ENCODE measurements around the gene ZNF367. TPM values are rescaled to one million over a fixed set of nuclear protein-coding genes. Genes with fewer than 3 reads are reported as not detected.
A peak's percentile ranks its signal among the peaks of the same experiment; 100 is the strongest.

The ZNF367 gene
- 3.3 and 3.5 TPM in 2 replicates for polyA plus RNA-seq (2013)

DNA sequence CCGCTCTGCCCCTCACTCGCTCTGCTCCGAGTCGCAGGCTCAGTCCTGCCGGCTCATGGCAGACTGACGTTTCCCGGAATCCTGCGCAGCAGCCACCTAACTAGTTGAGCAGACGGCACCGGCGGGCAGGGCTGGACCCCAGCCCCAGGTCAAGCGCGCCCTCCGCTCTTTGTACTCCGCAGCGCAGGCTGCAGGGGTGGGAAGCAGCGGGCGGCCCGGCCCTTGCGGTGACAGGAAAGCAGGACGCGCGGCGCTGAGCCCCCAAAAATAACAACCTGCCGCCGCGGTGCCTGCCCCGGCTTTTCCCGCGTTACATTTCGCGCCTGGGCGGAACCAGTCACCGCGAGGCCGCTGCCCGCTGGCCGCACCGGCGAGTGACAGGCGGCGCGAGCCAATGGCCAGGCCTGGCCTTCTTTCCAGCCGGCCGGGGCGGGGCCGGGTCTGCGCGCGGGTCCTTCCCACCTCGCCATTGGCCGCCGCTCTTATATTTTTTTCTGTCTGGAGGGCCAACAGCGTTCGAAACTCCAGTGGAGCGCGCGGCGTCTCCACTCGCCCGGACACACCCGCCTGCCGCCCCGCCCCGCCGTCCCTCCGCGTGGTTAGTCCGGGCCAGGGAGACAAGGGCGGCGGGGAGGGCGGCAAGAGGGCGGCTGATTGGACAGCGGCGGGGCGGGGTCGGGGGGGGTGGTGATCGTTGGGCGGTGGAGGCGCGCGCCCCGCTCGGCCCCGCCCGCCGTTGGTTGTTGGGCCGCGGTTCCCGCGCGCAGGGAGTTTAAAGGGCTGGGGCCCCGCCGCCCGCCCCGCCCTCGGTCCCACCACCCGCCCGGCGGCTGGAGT is at the start of gene ZNF367:
Gene ZNF367, minus strand, starts transcription at position 288 of the 837 bp plus-strand sequence. CDS start 338 bp downstream, outside the sequence.
- WGBS (ENCODE audit: extremely low coverage, insufficient coverage, insufficient read length) = no CpG with 5 or more reads among the region's 100 CpGs

DNA sequence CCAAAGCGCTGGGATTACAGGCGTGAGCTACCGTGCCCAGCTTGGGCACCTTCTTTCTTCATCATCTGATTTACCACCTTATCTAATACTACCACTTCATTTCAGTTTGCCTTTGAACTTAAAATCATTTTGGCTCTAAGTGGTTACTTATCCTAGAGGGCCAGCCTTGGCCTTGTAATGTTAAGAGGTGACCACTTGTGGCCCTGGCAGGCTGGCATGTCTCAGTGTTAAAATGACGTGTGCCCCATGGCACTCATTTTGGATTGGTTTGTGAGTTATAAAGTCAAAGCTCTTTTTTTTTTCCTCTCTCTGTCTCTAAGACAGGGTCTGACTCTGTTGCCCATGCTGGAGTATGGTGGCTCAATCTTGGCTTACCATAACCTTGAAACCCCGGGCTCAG is 49.6 kb upstream of the ZNF367 start:
- Histone ChIP-seq H3K79me2 (ENCODE audit: control insufficient read depth, insufficient read depth, low read length, poor library complexity) (no peaks in the 10 kb centered on the region), H3K27ac (ENCODE audit: low read depth, low read length) (no peak overlapping the region), H3K18ac (ENCODE audit: low read length) (no peak overlapping the region), H3K4me2 (ENCODE audit: low read length) (no peak overlapping the region), H3K9ac (ENCODE audit: low read length) (no peak overlapping the region), H4K12ac (ENCODE audit: low read depth, low read length) (no peak overlapping the region), H3K4me3 (ENCODE audit: low read depth, low read length) (no peak overlapping the region), H4K8ac (ENCODE audit: low read depth, low read length) (no peak overlapping the region), H3K4ac (ENCODE audit: low read depth, low read length) (no peak overlapping the region), H2BK12ac (ENCODE audit: low read length) (no peak overlapping the region), H2BK120ac (ENCODE audit: insufficient read depth, low read length, poor library complexity) (no peak overlapping the region), H3K4me1 (ENCODE audit: control insufficient read depth in 1 of 2, insufficient read depth in 2 of 2, low read length in 2 of 2) (no peaks in the 10 kb centered on the region), H2AK5ac (ENCODE audit: low read length) (no peak overlapping the region), H3K27me3 (ENCODE audit: insufficient read depth, low read length) (no peaks in the 10 kb centered on the region), H4K91ac (ENCODE audit: low read depth, low read length) (no peak overlapping the region), H2AFZ (ENCODE audit: insufficient read depth, low read length, poor library complexity) (no peak overlapping the region), H3K9me3 (ENCODE audit: insufficient read depth, low read depth, low read length) (no peaks in the 10 kb centered on the region), H3K14ac (ENCODE audit: low read length) (no peak overlapping the region), H3K23ac (ENCODE audit: low read length) (no peak overlapping the region), H3K79me1 (ENCODE audit: low read length) (no peaks in the 10 kb centered on the region), H3K36me3 (ENCODE audit: control insufficient read depth in 1 of 2, insufficient read depth in 2 of 2, low read length in 2 of 2) (peaks cover 30 to 41% of the 10 kb centered on the region in 2 experiments), H2BK5ac (ENCODE audit: low read depth, low read length, poor library complexity) (no peak overlapping the region)
- no CpG with 5 or more reads among the region's 5 CpGs for WGBS (ENCODE audit: extremely low coverage, insufficient coverage, insufficient read length)
- DNase-seq = no peak

More for the DNA sequence above, at the start of gene ZNF367:
- H3K9me3 ChIP-seq (ENCODE audit: insufficient read depth, low read depth, low read length) = peaks cover 3% of the 10 kb centered on the region
- peaks cover 6 to 7% of the 10 kb centered on the region in 2 experiments for H3K4me1 ChIP-seq (ENCODE audit: control insufficient read depth in 1 of 2, insufficient read depth in 2 of 2, low read length in 2 of 2)
- H3K4me2 ChIP-seq (ENCODE audit: low read length) = peak within 1 kb of the TSS; percentile 100
- H3K27ac ChIP-seq (ENCODE audit: low read depth, low read length) = peak within 1 kb of the TSS; percentile 99
- H4K12ac ChIP-seq (ENCODE audit: low read depth, low read length) = peak within 1 kb of the TSS; percentile 86
- peak within 1 kb of the TSS; percentile 83 for H2AK5ac ChIP-seq (ENCODE audit: low read length)
- no peaks in the 10 kb centered on the region for H3K36me3 ChIP-seq (ENCODE audit: control insufficient read depth in 1 of 2, insufficient read depth in 2 of 2, low read length in 2 of 2)
- H3K9ac ChIP-seq (ENCODE audit: low read length) = peak within 1 kb of the TSS; percentile 100
- H2BK120ac ChIP-seq (ENCODE audit: insufficient read depth, low read length, poor library complexity) = peak within 1 kb of the TSS; percentile 98
- H3K4ac ChIP-seq (ENCODE audit: low read depth, low read length) = peak within 1 kb of the TSS; percentile 99
- peaks cover 14% of the 10 kb centered on the region for H3K79me1 ChIP-seq (ENCODE audit: low read length)
- peak within 1 kb of the TSS; percentile 82 for H2AFZ ChIP-seq (ENCODE audit: insufficient read depth, low read length, poor library complexity)
- peak within 1 kb of the TSS; percentile 95 for H4K8ac ChIP-seq (ENCODE audit: low read depth, low read length)
- H2BK5ac ChIP-seq (ENCODE audit: low read depth, low read length, poor library complexity) = peak within 1 kb of the TSS; percentile 98
- H3K79me2 ChIP-seq (ENCODE audit: control insufficient read depth, insufficient read depth, low read length, poor library complexity) = peaks cover 19% of the 10 kb centered on the region
- peak within 1 kb of the TSS; percentile 89 for H3K4me3 ChIP-seq (ENCODE audit: low read depth, low read length)
- no peaks in the 10 kb centered on the region for H3K27me3 ChIP-seq (ENCODE audit: insufficient read depth, low read length)
- peak within 1 kb of the TSS; percentile 80 for H2BK12ac ChIP-seq (ENCODE audit: low read length)
- peak within 1 kb of the TSS; percentile 96 for H3K14ac ChIP-seq (ENCODE audit: low read length)
- peak within 1 kb of the TSS; percentile 96 for H4K91ac ChIP-seq (ENCODE audit: low read depth, low read length)
- peak; percentile 98 for DNase-seq
- peak within 1 kb of the TSS; percentile 98 for H3K18ac ChIP-seq (ENCODE audit: low read length)
- H3K23ac ChIP-seq (ENCODE audit: low read length) = no peak within 1 kb of the TSS

DNA sequence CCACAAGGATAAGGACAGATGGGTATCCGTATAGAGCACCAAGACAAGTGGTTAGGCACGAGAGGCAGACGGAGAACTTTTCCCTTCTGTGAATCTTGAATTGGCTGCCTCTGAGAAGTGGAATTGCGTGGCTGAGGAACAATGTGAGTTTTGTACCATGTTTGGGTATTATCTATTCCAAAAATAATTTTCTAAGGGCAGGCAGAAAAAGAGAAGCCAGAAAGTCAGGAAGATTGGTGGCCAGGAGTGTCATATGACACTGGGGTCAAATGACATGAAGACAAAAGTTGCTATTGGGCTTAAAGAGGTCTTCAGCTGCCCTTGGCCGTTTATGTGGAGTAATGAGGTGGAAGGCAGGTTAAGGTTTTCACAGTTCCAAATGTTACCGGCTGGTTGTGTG is 46.3 kb upstream of the ZNF367 start:
- WGBS (ENCODE audit: extremely low coverage, insufficient coverage, insufficient read length) = no CpG with 5 or more reads among the region's 6 CpGs
- peaks cover 19 to 26% of the 10 kb centered on the region in 2 experiments for H3K36me3 ChIP-seq (ENCODE audit: control insufficient read depth in 1 of 2, insufficient read depth in 2 of 2, low read length in 2 of 2)
- no peak overlapping the region for H2BK120ac ChIP-seq (ENCODE audit: insufficient read depth, low read length, poor library complexity)

DNA sequence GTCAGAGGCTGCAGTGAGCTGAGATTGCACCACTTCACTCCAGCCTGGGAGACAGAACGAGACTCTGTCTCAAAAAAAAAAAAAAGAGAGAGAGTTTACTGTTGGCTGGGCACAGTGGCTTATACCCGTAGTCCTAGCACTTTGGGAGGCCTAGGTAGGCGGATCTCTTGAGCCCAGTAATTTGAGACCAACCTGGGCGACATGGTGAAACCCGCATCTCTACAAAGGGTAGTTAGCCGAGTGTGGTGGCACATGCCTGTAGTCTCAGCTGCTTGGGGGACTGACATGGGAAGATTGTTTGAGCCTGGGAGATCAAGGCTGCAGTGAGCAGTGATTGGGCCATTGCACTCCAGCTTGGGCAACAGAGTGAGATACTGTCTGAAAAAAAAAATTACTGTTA is 44.4 kb upstream of the ZNF367 start:
- H3K23ac ChIP-seq (ENCODE audit: low read length) = no peak overlapping the region
- H2BK120ac ChIP-seq (ENCODE audit: insufficient read depth, low read length, poor library complexity) = no peak overlapping the region
- no peak overlapping the region for H4K12ac ChIP-seq (ENCODE audit: low read depth, low read length)
- no CpG with 5 or more reads among the region's 6 CpGs for WGBS (ENCODE audit: extremely low coverage, insufficient coverage, insufficient read length)
- H2AFZ ChIP-seq (ENCODE audit: insufficient read depth, low read length, poor library complexity) = no peak overlapping the region
- no peak overlapping the region for H2BK12ac ChIP-seq (ENCODE audit: low read length)
- H2AK5ac ChIP-seq (ENCODE audit: low read length) = no peak overlapping the region
- H4K91ac ChIP-seq (ENCODE audit: low read depth, low read length) = no peak overlapping the region
- H3K4ac ChIP-seq (ENCODE audit: low read depth, low read length) = no peak overlapping the region
- H2BK5ac ChIP-seq (ENCODE audit: low read depth, low read length, poor library complexity) = no peak overlapping the region
- H3K36me3 ChIP-seq (ENCODE audit: control insufficient read depth in 1 of 2, insufficient read depth in 2 of 2, low read length in 2 of 2) = peaks cover 18 to 22% of the 10 kb centered on the region in 2 experiments
- H4K8ac ChIP-seq (ENCODE audit: low read depth, low read length) = no peak overlapping the region
- no peak overlapping the region for H3K27ac ChIP-seq (ENCODE audit: low read depth, low read length)
- no peaks in the 10 kb centered on the region for H3K27me3 ChIP-seq (ENCODE audit: insufficient read depth, low read length)
- no peak overlapping the region for H3K18ac ChIP-seq (ENCODE audit: low read length)
- H3K9ac ChIP-seq (ENCODE audit: low read length) = no peak overlapping the region
- H3K79me2 ChIP-seq (ENCODE audit: control insufficient read depth, insufficient read depth, low read length, poor library complexity) = no peaks in the 10 kb centered on the region
- H3K79me1 ChIP-seq (ENCODE audit: low read length) = no peaks in the 10 kb centered on the region
- no peak overlapping the region for H3K4me2 ChIP-seq (ENCODE audit: low read length)
- no peak overlapping the region for H3K14ac ChIP-seq (ENCODE audit: low read length)
- no peak for DNase-seq
- H3K4me3 ChIP-seq (ENCODE audit: low read depth, low read length) = no peak overlapping the region
- no peaks in the 10 kb centered on the region for H3K9me3 ChIP-seq (ENCODE audit: insufficient read depth, low read depth, low read length)
- H3K4me1 ChIP-seq (ENCODE audit: control insufficient read depth in 1 of 2, insufficient read depth in 2 of 2, low read length in 2 of 2) = peaks cover 0 to 2% of the 10 kb centered on the region in 2 experiments

More for the DNA sequence above, 46.3 kb upstream of the ZNF367 start:
- H3K27me3 ChIP-seq (ENCODE audit: insufficient read depth, low read length) = no peaks in the 10 kb centered on the region
- no peak overlapping the region for H4K8ac ChIP-seq (ENCODE audit: low read depth, low read length)
- H3K14ac ChIP-seq (ENCODE audit: low read length) = no peak overlapping the region
- no peaks in the 10 kb centered on the region for H3K4me1 ChIP-seq (ENCODE audit: control insufficient read depth in 1 of 2, insufficient read depth in 2 of 2, low read length in 2 of 2)
- H3K4ac ChIP-seq (ENCODE audit: low read depth, low read length) = no peak overlapping the region
- H2AK5ac ChIP-seq (ENCODE audit: low read length) = no peak overlapping the region
- H3K9ac ChIP-seq (ENCODE audit: low read length) = no peak overlapping the region
- no peak overlapping the region for H2AFZ ChIP-seq (ENCODE audit: insufficient read depth, low read length, poor library complexity)
- no peak overlapping the region for H2BK5ac ChIP-seq (ENCODE audit: low read depth, low read length, poor library complexity)
- H3K9me3 ChIP-seq (ENCODE audit: insufficient read depth, low read depth, low read length) = no peaks in the 10 kb centered on the region
- H3K27ac ChIP-seq (ENCODE audit: low read depth, low read length) = no peak overlapping the region
- H3K4me2 ChIP-seq (ENCODE audit: low read length) = no peak overlapping the region
- H2BK12ac ChIP-seq (ENCODE audit: low read length) = no peak overlapping the region
- no peaks in the 10 kb centered on the region for H3K79me2 ChIP-seq (ENCODE audit: control insufficient read depth, insufficient read depth, low read length, poor library complexity)
- DNase-seq = no peak
- H3K18ac ChIP-seq (ENCODE audit: low read length) = no peak overlapping the region
- no peaks in the 10 kb centered on the region for H3K79me1 ChIP-seq (ENCODE audit: low read length)
- H4K91ac ChIP-seq (ENCODE audit: low read depth, low read length) = no peak overlapping the region
- H3K4me3 ChIP-seq (ENCODE audit: low read depth, low read length) = no peak overlapping the region
- no peak overlapping the region for H3K23ac ChIP-seq (ENCODE audit: low read length)
- no peak overlapping the region for H4K12ac ChIP-seq (ENCODE audit: low read depth, low read length)
